ENCODE results near the gene HYAL3.

- TF ChIP-seq RFX5 (IDR thresholded peaks at IDR 0.05; ENCODE audit: borderline replicate concordance, low read depth, low read length) (no peak), FOSL1 (IDR thresholded peaks at IDR 0.05; ENCODE audit: insufficient read depth, low read depth, low read length) (no peak), BRCA1 (IDR thresholded peaks at IDR 0.05; ENCODE audit: low read depth, low read length) (no peak), EZH2 (IDR thresholded peaks at IDR 0.05; ENCODE audit: low read depth, low read length, severe bottlenecking) (no peak), CREB1 (IDR thresholded peaks at IDR 0.05) (no peak), CTCF (IDR thresholded peaks at IDR 0.05; ENCODE audit: control extremely low read depth in 1 of 3, insufficient read depth in 1 of 3, low read depth in 1 of 3, low read length in 3 of 3) (peak in 2 of 3 experiments; percentile 64 to 73; a peak in 3 of 4 replicates), YY1 (IDR thresholded peaks at IDR 0.05; ENCODE audit: low read depth, low read length) (no peak), SUZ12 (IDR thresholded peaks at IDR 0.05; ENCODE audit: low read length) (no peak), EGR1 (IDR thresholded peaks at IDR 0.05; ENCODE audit: borderline replicate concordance, low read depth, low read length) (no peak), USF2 (IDR thresholded peaks at IDR 0.05; ENCODE audit: low read length) (no peak)
Observed at GRCh38 chr3:50342813-50343633, 43.8 kb upstream of the HYAL3 start.

Measured in H1 (cell line).